Nephron progenitor cell (in vitro differentiated cells): ENCODE results near the gene DHX16.

Source experiments
- DNase-seq: peaks from one replicate; pipeline ENCODE4 v3.0.0; 2021
- H3K27ac Mint-ChIP-seq: 2 replicates; pipeline ENCODE4 v1.8.0; 2021; ENCODE audit warnings: mild to moderate bottlenecking, moderate library complexity, mixed read lengths
- H3K27me3 Mint-ChIP-seq: 2 replicates; pipeline ENCODE4 v1.8.0; 2021; ENCODE audit warnings: mild to moderate bottlenecking, low read depth, mixed read lengths; ENCODE audit not compliant: poor library complexity
- H3K36me3 Mint-ChIP-seq: 2 replicates; pipeline ENCODE4 v1.8.0; 2021; ENCODE audit warnings: low read depth, mixed read lengths
- H3K4me1 Mint-ChIP-seq: 2 replicates; pipeline ENCODE4 v1.8.0; 2021; ENCODE audit warnings: mixed read lengths
- H3K4me3 Mint-ChIP-seq: 2 replicates; pipeline ENCODE4 v1.8.0; 2021; ENCODE audit warnings: mild to moderate bottlenecking, moderate library complexity, mixed read lengths
- H3K9me3 Mint-ChIP-seq: 2 replicates; pipeline ENCODE4 v1.8.0; 2021; ENCODE audit warnings: mild to moderate bottlenecking, moderate library complexity, mixed read lengths
- CTCF ChIP-seq: fragments of 200-600 bp; sonication (generic); IDR thresholded peaks from 2 replicates; pipeline ENCODE4 v1.5.0; 2021; ENCODE audit warnings: antibody characterized with exemption

DHX16 gene

GRCh38 chr6:30689985-30690384 is 17.2 kb upstream of the DHX16 start:
- Mint-ChIP-seq H3K36me3 (peaks cover 10% of the 10 kb centered on the region), H3K27me3 (no peaks in the 10 kb centered on the region), H3K4me3 (peak overlapping the region; percentile 93), H3K9me3 (no peaks in the 10 kb centered on the region), H3K4me1 (peaks cover 63% of the 10 kb centered on the region), H3K27ac (peak overlapping the region; percentile 97)
- TF ChIP-seq CTCF = no peak
- no peak for DNase-seq

GRCh38 chr6:30689022-30689865 is 16.4 kb upstream of the DHX16 start:
- no peak for DNase-seq
- H3K4me1 Mint-ChIP-seq = peaks cover 68% of the 10 kb centered on the region
- TF ChIP-seq CTCF = no peak
- peak overlapping the region; percentile 93 for H3K4me3 Mint-ChIP-seq
- no peaks in the 10 kb centered on the region for H3K27me3 Mint-ChIP-seq
- H3K9me3 Mint-ChIP-seq = no peaks in the 10 kb centered on the region
- H3K27ac Mint-ChIP-seq = no peak overlapping the region
- H3K36me3 Mint-ChIP-seq = peaks cover 12% of the 10 kb centered on the region

GRCh38 chr6:30688569-30688968 is 15.8 kb upstream of the DHX16 start:
- no peak overlapping the region for H3K27ac Mint-ChIP-seq
- no peak for DNase-seq
- H3K4me3 Mint-ChIP-seq = peak overlapping the region; percentile 93
- H3K36me3 Mint-ChIP-seq = peaks cover 12% of the 10 kb centered on the region
- peaks cover 75% of the 10 kb centered on the region for H3K4me1 Mint-ChIP-seq
- H3K27me3 Mint-ChIP-seq = no peaks in the 10 kb centered on the region
- TF ChIP-seq CTCF = no peak
- H3K9me3 Mint-ChIP-seq = no peaks in the 10 kb centered on the region

GRCh38 chr6:30687659-30688431 is 15.0 kb upstream of the DHX16 start:
- H3K36me3 Mint-ChIP-seq = peaks cover 12% of the 10 kb centered on the region
- TF ChIP-seq CTCF = no peak
- no peak for DNase-seq
- no peaks in the 10 kb centered on the region for H3K9me3 Mint-ChIP-seq
- H3K4me3 Mint-ChIP-seq = peak overlapping the region; percentile 93
- peaks cover 82% of the 10 kb centered on the region for H3K4me1 Mint-ChIP-seq
- no peaks in the 10 kb centered on the region for H3K27me3 Mint-ChIP-seq
- peak overlapping the region; percentile 95 for H3K27ac Mint-ChIP-seq

- TF ChIP-seq CTCF = no peak
- no peaks in the 10 kb centered on the region for H3K9me3 Mint-ChIP-seq
- peaks cover 13% of the 10 kb centered on the region for H3K36me3 Mint-ChIP-seq
- peaks cover 86% of the 10 kb centered on the region for H3K4me1 Mint-ChIP-seq
- peak overlapping the region; percentile 93 for H3K4me3 Mint-ChIP-seq
- H3K27me3 Mint-ChIP-seq = no peaks in the 10 kb centered on the region
- peak overlapping the region; percentile 95 for H3K27ac Mint-ChIP-seq
- DNase-seq = peak; percentile 92
These were observed 14.3 kb upstream of the DHX16 start for GRCh38 chr6:30686908-30687658.
